Measurements from ENCODE around the gene ZNF462. TPM values are rescaled to one million over a fixed set of nuclear protein-coding genes. Genes with fewer than 3 reads are reported as not detected.

ZNF462 gene
- total and polyA plus RNA-seq, 11 donors: 5.3 to 51.3 (median 30.9) TPM

GRCh38 chr9:106880863-106881262 lies 17.9 kb downstream of the ZNF462 start:
- intact Hi-C loops (cut with DNase I): loop anchor here in 1 of 10 donors (5.0 kb wide), 1 partner anchor 86 kb away; no protein-coding TSS in a partner anchor
- 64 to 72% (median 70%) methylated on average over 6 of the region's 6 CpGs for WGBS, 4 donors
- Histone ChIP-seq H3K4me1 (peaks cover 0 to 85% (median 57%) of the 10 kb centered on the region in 12 donors), H3K4me3 (no peak overlapping the region), H3K36me3 (no peaks in the 10 kb centered on the region), H3K27me3 (no peaks in the 10 kb centered on the region), H3K27ac (peak overlapping the region in 10 of 12 donors; percentile 14 to 78 (median 50)), H3K9me3 (no peaks in the 10 kb centered on the region)
- TF ChIP-seq POLR2A (IDR thresholded peaks at IDR 0.05) (no peak), CTCF (IDR thresholded peaks at IDR 0.05) (no peak)
- ATAC-seq (no peak), DNase-seq (no peak)

- no peak overlapping the region for H3K4me3 ChIP-seq
- H3K9me3 ChIP-seq: no peaks in the 10 kb centered on the region
- WGBS, 4 donors: 76 to 88% (median 81%) methylated on average over 4 of the region's 4 CpGs
Measured at GRCh38 chr9:106883030-106883429, 20.1 kb downstream of the ZNF462 start.

GRCh38 chr9:106883626-106884190 lies 20.7 kb downstream of the ZNF462 start:
- Histone ChIP-seq H3K27me3 (no peaks in the 10 kb centered on the region), H3K4me3 (no peak overlapping the region), H3K4me1 (peaks cover 0 to 67% (median 38%) of the 10 kb centered on the region in 12 donors), H3K27ac (no peak overlapping the region), H3K36me3 (no peaks in the 10 kb centered on the region), H3K9me3 (no peaks in the 10 kb centered on the region)
- TF ChIP-seq CTCF (IDR thresholded peaks at IDR 0.05): no peak
- TF ChIP-seq POLR2A (IDR thresholded peaks at IDR 0.05): no peak
- intact Hi-C loops (cut with DNase I): loop anchor here in 1 of 10 donors (5.0 kb wide), 1 partner anchor 84 kb away; no protein-coding TSS in a partner anchor
- WGBS, 4 donors: 95 to 98% (median 96%) methylated on average over 2 of the region's 2 CpGs
- ATAC-seq (no peak), DNase-seq (no peak)

More at GRCh38 chr9:106883030-106883429, 20.1 kb downstream of the ZNF462 start:
- ATAC-seq: no peak
- intact Hi-C loops (cut with DNase I): loop anchor here in 1 of 10 donors (5.0 kb wide), 1 partner anchor 84 kb away; no protein-coding TSS in a partner anchor
- H3K27ac ChIP-seq: no peak overlapping the region
- H3K4me1 ChIP-seq: peaks cover 0 to 74% (median 45%) of the 10 kb centered on the region in 12 donors
- H3K36me3 ChIP-seq: no peaks in the 10 kb centered on the region
- TF ChIP-seq CTCF (IDR thresholded peaks at IDR 0.05): no peak
- TF ChIP-seq POLR2A (IDR thresholded peaks at IDR 0.05): no peak
- H3K27me3 ChIP-seq: no peaks in the 10 kb centered on the region
- DNase-seq: no peak

GRCh38 chr9:106885451-106885850 lies 22.5 kb downstream of the ZNF462 start:
- TF ChIP-seq POLR2A (IDR thresholded peaks at IDR 0.05): no peak
- TF ChIP-seq CTCF (IDR thresholded peaks at IDR 0.05): no peak
- Histone ChIP-seq H3K27me3 (no peaks in the 10 kb centered on the region), H3K27ac (peak overlapping the region in 1 of 12 donors; percentile 20), H3K4me3 (no peak overlapping the region), H3K36me3 (no peaks in the 10 kb centered on the region), H3K9me3 (no peaks in the 10 kb centered on the region), H3K4me1 (peaks cover 0 to 52% (median 23%) of the 10 kb centered on the region in 12 donors)
- DNase-seq: no peak
- 59 to 69% (median 60%) methylated on average over 2 of the region's 2 CpGs for WGBS, 4 donors
- intact Hi-C loops (cut with DNase I): no loop called here
- ATAC-seq: peak in 3 of 4 donors; percentile 36 to 70 (median 68)
